NAMALWA (cell line): ENCODE measurements around the gene CD3D.
A peak's percentile ranks its signal among the peaks of the same experiment; 100 is the strongest.

ENCODE experiments used
- DNase-seq: peaks from one replicate; pipeline ENCODE4 v3.0.0-alpha.2; 2015; ENCODE audit warnings: low spot score

The CD3D gene

GRCh38 chr11:118304227-118304567 lies 38.3 kb downstream of the CD3D start:
- no peak for DNase-seq

DNA sequence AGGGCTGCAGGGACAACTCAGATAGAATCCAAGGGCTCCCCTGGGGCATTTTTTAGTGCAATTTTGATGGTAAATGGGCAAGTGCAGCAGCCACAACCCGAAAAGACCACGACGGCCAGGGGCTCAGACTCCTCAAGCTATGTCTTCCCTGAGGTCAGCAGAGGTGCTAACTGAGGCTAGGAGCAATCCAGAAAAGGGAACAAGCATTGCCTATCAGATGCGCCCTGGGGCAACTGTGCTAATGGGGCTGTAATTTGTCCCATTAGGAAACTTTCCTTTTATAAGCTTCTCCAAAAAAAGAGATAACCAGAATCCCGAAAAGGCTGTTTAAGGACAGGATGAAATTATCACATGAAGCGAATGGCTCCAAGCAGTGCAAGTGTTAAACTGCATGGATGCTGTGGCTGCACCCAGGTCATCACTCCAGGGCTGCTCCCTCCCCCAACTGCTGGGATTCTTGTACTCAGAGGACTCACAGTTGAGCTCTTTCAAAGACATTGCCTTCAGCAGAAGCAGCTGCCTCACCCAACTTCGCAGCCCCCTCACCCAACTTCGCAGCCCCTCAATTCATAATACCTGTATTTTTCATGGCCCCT lies 40.8 kb downstream of the CD3D start:
- DNase-seq: no peak

- DNase-seq: peak; percentile 34
Observed at GRCh38 chr11:118295815-118296454, 46.6 kb downstream of the CD3D start.

DNA sequence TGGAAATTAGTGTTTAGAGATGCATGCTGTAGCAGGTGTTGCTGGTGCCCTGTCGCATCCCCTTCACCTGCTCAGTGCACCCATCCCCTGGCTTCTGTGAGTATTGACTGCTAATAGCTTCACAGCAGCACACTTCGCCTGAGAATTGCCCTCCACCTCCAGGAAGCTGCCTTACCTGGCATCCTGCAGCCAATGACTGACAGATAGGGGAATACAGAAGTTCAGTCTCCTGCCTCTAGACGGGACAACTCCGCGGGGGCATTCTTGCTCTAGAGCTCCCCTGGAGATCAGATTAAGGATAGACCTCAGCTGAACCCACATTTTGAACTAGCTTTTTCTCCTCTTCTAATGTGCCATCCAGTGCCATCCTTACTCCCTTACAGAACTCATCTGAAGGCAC lies 47.3 kb downstream of the CD3D start:
- peak; percentile 17 for DNase-seq

DNA sequence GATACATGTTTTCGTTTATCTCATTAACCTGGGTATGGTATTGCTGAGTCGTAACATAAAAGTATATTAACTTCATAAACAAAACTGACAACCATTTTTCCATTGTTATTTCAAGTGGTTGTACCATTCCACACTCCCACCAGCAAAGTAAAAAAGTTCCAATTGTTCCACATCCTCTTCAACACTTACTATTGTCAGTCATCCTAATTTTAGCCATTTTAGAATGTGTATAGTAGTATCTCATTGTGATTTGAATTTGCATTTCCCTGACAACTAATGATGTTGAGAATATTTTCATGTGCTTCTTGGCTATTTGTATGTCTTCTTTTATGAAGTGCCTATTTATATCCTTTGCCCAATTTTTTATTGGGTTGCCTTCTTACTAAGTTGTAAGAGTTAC lies 48.5 kb downstream of the CD3D start:
- no peak for DNase-seq

- no peak for DNase-seq
Observed at GRCh38 chr11:118291477-118292135, 50.9 kb downstream of the CD3D start.

- peak; percentile 28 for DNase-seq
Observed at GRCh38 chr11:118290923-118291322, 51.6 kb downstream of the CD3D start.

- no peak for DNase-seq
Observed at GRCh38 chr11:118289401-118289800, 53.1 kb downstream of the CD3D start.
